ENCODE measurements around the gene KCNH1.

DNA sequence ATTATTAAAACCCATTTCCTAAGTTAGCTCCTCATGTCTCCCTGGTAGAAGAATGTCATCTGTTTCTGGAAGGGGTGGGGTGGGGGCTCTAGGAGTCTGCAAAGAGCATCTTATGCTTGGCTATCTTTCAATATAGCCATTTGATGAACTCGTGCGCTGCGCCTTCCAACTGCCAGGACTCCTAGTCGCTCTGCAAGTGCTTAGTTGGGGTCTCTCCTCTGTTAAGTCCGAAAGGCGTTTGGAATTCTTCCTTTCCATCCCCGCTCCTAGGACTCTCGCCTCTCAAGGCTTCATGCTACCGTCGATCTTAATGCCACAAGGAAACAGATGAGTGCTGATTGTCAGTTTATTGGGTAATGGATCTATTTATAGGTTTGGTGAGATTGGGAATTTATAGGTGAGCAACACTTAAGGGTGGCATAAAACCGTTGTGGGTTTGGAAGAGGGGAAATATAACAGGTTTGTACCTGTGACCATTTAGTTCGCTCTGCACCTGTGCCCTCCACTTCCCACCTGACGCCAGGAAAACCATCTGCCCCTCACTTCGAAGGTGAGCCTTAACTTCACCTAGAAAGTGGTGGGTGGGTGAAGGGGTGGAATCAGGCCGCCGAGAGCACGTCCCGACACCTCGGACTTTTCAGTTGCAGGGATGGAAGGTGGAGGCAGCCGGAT lies 1.1 kb downstream of the KCNH1 start:
- TF ChIP-seq, protein P1, sequence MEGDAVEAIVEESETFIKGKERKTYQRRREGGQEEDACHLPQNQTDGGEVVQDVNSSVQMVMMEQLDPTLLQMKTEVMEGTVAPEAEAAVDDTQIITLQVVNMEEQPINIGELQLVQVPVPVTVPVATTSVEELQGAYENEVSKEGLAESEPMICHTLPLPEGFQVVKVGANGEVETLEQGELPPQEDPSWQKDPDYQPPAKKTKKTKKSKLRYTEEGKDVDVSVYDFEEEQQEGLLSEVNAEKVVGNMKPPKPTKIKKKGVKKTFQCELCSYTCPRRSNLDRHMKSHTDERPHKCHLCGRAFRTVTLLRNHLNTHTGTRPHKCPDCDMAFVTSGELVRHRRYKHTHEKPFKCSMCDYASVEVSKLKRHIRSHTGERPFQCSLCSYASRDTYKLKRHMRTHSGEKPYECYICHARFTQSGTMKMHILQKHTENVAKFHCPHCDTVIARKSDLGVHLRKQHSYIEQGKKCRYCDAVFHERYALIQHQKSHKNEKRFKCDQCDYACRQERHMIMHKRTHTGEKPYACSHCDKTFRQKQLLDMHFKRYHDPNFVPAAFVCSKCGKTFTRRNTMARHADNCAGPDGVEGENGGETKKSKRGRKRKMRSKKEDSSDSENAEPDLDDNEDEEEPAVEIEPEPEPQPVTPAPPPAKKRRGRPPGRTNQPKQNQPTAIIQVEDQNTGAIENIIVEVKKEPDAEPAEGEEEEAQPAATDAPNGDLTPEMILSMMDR (conservative IDR thresholded peaks at IDR 0.05; ENCODE audit: low read depth, low read length) = no peak
- no peak for TF ChIP-seq EZH2 (IDR thresholded peaks at IDR 0.05; ENCODE audit: borderline replicate concordance, low read depth, low read length, poor library complexity, severe bottlenecking)

Measured in A673 (cell line).